ENCODE measurements around the gene RNH1.

- TF ChIP-seq, protein P1, sequence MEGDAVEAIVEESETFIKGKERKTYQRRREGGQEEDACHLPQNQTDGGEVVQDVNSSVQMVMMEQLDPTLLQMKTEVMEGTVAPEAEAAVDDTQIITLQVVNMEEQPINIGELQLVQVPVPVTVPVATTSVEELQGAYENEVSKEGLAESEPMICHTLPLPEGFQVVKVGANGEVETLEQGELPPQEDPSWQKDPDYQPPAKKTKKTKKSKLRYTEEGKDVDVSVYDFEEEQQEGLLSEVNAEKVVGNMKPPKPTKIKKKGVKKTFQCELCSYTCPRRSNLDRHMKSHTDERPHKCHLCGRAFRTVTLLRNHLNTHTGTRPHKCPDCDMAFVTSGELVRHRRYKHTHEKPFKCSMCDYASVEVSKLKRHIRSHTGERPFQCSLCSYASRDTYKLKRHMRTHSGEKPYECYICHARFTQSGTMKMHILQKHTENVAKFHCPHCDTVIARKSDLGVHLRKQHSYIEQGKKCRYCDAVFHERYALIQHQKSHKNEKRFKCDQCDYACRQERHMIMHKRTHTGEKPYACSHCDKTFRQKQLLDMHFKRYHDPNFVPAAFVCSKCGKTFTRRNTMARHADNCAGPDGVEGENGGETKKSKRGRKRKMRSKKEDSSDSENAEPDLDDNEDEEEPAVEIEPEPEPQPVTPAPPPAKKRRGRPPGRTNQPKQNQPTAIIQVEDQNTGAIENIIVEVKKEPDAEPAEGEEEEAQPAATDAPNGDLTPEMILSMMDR (IDR thresholded peaks at IDR 0.05 in 2 of 3, conservative IDR thresholded peaks at IDR 0.05 in 1 of 3; ENCODE audit: control insufficient read depth in 2 of 3, extremely low read depth in 1 of 3, insufficient read depth in 1 of 3, low read depth in 3 of 3, low read length in 3 of 3): no peak
- TF ChIP-seq, protein P2, sequence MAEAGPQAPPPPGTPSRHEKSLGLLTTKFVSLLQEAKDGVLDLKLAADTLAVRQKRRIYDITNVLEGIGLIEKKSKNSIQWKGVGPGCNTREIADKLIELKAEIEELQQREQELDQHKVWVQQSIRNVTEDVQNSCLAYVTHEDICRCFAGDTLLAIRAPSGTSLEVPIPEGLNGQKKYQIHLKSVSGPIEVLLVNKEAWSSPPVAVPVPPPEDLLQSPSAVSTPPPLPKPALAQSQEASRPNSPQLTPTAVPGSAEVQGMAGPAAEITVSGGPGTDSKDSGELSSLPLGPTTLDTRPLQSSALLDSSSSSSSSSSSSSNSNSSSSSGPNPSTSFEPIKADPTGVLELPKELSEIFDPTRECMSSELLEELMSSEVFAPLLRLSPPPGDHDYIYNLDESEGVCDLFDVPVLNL (IDR thresholded peaks at IDR 0.05; ENCODE audit: low read depth, low read length): no peak
- TF ChIP-seq SIN3A (IDR thresholded peaks at IDR 0.05; ENCODE audit: low read depth, low read length) (no peak), NBN (IDR thresholded peaks at IDR 0.05) (no peak), CEBPB (IDR thresholded peaks at IDR 0.05; ENCODE audit: borderline replicate concordance in 1 of 2, low read depth in 2 of 2, low read length in 2 of 2) (no peak), POLR2A (IDR thresholded peaks at IDR 0.05; ENCODE audit: low read depth, low read length) (no peak), POLR2AphosphoS2 (IDR thresholded peaks at IDR 0.05; ENCODE audit: low read depth, low read length) (no peak), NFYB (IDR thresholded peaks at IDR 0.05; ENCODE audit: insufficient read depth, low read depth, low read length) (no peak), SMC3 (IDR thresholded peaks at IDR 0.05; ENCODE audit: borderline replicate concordance, low read length) (no peak)
- TF ChIP-seq, protein P3, sequence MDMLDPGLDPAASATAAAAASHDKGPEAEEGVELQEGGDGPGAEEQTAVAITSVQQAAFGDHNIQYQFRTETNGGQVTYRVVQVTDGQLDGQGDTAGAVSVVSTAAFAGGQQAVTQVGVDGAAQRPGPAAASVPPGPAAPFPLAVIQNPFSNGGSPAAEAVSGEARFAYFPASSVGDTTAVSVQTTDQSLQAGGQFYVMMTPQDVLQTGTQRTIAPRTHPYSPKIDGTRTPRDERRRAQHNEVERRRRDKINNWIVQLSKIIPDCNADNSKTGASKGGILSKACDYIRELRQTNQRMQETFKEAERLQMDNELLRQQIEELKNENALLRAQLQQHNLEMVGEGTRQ (IDR thresholded peaks at IDR 0.05; ENCODE audit: borderline replicate concordance, low read depth, low read length): no peak
Measured at GRCh38 chr11:532527-532985, 25.5 kb upstream of the RNH1 start.
